ENCODE results near the gene IAPP. TPM values are rescaled to one million over a fixed set of nuclear protein-coding genes. Genes with fewer than 3 reads are reported as not detected.

Gene IAPP
- total RNA-seq, 1 experiment from 2014 or later, result not detected

DNA sequence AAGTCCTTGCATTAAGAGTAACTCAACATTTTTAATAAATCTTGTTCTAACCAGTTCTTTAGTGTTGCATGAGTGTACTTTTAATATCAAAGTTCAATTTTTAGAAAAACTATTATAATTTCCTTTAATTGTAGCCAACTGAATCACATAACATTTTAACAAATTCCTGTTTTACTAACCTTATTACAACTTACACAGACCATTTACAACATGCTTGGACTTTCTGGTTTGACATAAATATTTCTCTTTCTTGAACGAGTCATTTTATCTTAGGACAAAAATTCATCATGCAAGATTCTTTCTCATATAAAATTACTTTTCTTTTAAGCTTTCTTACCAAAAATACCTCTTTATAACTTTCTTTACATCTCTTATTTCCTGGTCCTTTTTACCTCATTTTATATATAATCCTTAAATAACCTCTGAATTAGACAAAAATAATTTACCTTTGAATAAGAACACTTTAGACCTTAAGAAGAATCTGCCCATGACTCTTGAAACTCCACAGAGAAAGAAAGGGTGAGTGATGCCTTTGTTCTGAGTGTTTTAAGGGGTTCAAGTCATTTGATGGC, 41.9 kb upstream of the IAPP start:
- H4K8ac ChIP-seq (replicated peaks; ENCODE audit: insufficient read length, low read depth, low read length), result no peak overlapping the region
- no peaks in the 10 kb centered on the region for H3K4me1 ChIP-seq (ENCODE audit: insufficient read depth, low read length)
- H3K56ac ChIP-seq (ENCODE audit: insufficient read length, low read depth, low read length), result no peak overlapping the region
- no peaks in the 10 kb centered on the region for H3K79me1 ChIP-seq (ENCODE audit: insufficient read depth, low read depth, low read length, poor library complexity, severe bottlenecking)
- no peak overlapping the region for H3K9ac ChIP-seq (ENCODE audit: extremely low read depth, insufficient read length, low read length)
- Mint-ChIP-seq H3K4me1 (peaks cover under 1% of the 10 kb centered on the region in 2 experiments; a peak in 2 of 4 replicates), H3K36me3 (ENCODE audit: insufficient read depth in 1 of 3, low read depth in 3 of 3) (peaks cover 44 to 66% (median 55%) of the 10 kb centered on the region in 3 experiments), H3K27ac (no peak overlapping the region), H3K27me3 (ENCODE audit: low read depth) (no peaks in the 10 kb centered on the region), H3K9me3 (peaks cover 60 to 63% of the 10 kb centered on the region in 2 experiments), H3K4me3 (no peak overlapping the region)
- WGBS (ENCODE audit: extremely low coverage, insufficient read length, low lambda C conversion rate), result no CpG with 5 or more reads among the region's 1 CpG
- H3K14ac ChIP-seq (ENCODE audit: insufficient read depth, low read length), result no peak overlapping the region
- H4K20me1 ChIP-seq (ENCODE audit: control insufficient read depth, insufficient read depth, insufficient read length), result no peaks in the 10 kb centered on the region
- no peak overlapping the region for H2BK20ac ChIP-seq (ENCODE audit: low read depth, low read length, poor library complexity, severe bottlenecking)
- no peak overlapping the region for H2BK5ac ChIP-seq (ENCODE audit: insufficient read length, low read length)
- no peaks in the 10 kb centered on the region for H3K79me2 ChIP-seq (ENCODE audit: insufficient read depth, low read length)
- H3K4ac ChIP-seq (ENCODE audit: low read depth, low read length), result no peak overlapping the region
- TF ChIP-seq, protein P1, sequence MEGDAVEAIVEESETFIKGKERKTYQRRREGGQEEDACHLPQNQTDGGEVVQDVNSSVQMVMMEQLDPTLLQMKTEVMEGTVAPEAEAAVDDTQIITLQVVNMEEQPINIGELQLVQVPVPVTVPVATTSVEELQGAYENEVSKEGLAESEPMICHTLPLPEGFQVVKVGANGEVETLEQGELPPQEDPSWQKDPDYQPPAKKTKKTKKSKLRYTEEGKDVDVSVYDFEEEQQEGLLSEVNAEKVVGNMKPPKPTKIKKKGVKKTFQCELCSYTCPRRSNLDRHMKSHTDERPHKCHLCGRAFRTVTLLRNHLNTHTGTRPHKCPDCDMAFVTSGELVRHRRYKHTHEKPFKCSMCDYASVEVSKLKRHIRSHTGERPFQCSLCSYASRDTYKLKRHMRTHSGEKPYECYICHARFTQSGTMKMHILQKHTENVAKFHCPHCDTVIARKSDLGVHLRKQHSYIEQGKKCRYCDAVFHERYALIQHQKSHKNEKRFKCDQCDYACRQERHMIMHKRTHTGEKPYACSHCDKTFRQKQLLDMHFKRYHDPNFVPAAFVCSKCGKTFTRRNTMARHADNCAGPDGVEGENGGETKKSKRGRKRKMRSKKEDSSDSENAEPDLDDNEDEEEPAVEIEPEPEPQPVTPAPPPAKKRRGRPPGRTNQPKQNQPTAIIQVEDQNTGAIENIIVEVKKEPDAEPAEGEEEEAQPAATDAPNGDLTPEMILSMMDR (conservative IDR thresholded peaks at IDR 0.05), result no peak
- no peak overlapping the region for H4K5ac ChIP-seq (ENCODE audit: insufficient read length, low read depth, low read length)
- no peak overlapping the region for H3K23ac ChIP-seq (ENCODE audit: insufficient read length, low read depth, low read length)
- no peak overlapping the region for H3K27ac ChIP-seq (ENCODE audit: insufficient read length, low read depth, low read length)
- no peak overlapping the region for H4K91ac ChIP-seq (ENCODE audit: insufficient read length, low read depth, low read length)
- H3K27me3 ChIP-seq (ENCODE audit: insufficient read depth, low read length), result no peaks in the 10 kb centered on the region
- no peak overlapping the region for H2BK15ac ChIP-seq (ENCODE audit: low read depth, low read length)
- H3K9me3 ChIP-seq (ENCODE audit: control insufficient read depth, low read depth, low read length), result peaks cover 30% of the 10 kb centered on the region
- no peak overlapping the region for H2BK120ac ChIP-seq (ENCODE audit: low read depth, low read length, poor library complexity, severe bottlenecking)
- H2AK5ac ChIP-seq (ENCODE audit: insufficient read length, low read length), result no peak overlapping the region
- no peak overlapping the region for H2AFZ ChIP-seq (ENCODE audit: low read length)
- no peak overlapping the region for H3K18ac ChIP-seq (ENCODE audit: insufficient read length, low read depth, low read length)
- H3T11ph ChIP-seq (ENCODE audit: low read length), result no peak overlapping the region
- no peak overlapping the region for H2BK12ac ChIP-seq (ENCODE audit: insufficient read length, low read depth, low read length)
- no peaks in the 10 kb centered on the region for H3K23me2 ChIP-seq (ENCODE audit: insufficient read length, low read depth, low read length, poor library complexity, severe bottlenecking)
- no peak overlapping the region for H3K4me2 ChIP-seq (ENCODE audit: insufficient read depth, insufficient read length, low read length)
- DNase-seq, result no peak
